Measurements from ENCODE around the gene RAB7B.
A peak's percentile ranks its signal among the peaks of the same experiment; 100 is the strongest.

Gene RAB7B

GRCh38 chr1:205938682-205939081, 64.5 kb downstream of the RAB7B start:
- peak overlapping the region; percentile 79 for H3K4me2 ChIP-seq (ENCODE audit: low read length)
- no peaks in the 10 kb centered on the region for H4K20me1 ChIP-seq (ENCODE audit: insufficient read depth, low read length)
- no peak overlapping the region for H3K4me3 ChIP-seq (ENCODE audit: low read length)
- peaks cover 12% of the 10 kb centered on the region for H3K27me3 ChIP-seq (ENCODE audit: low read depth, low read length)
- H3K9me3 ChIP-seq (ENCODE audit: insufficient read depth, low read length) = no peaks in the 10 kb centered on the region
- H2AFZ ChIP-seq (ENCODE audit: low read depth, low read length) = no peak overlapping the region
- H3K79me2 ChIP-seq (ENCODE audit: low read length) = no peaks in the 10 kb centered on the region
- peak overlapping the region; percentile 30; the same call in 1 of the 2 replicates for H3K9ac ChIP-seq (ENCODE audit: low read length)
- no peak for TF ChIP-seq EZH2phosphoT487 (IDR thresholded peaks at IDR 0.05; ENCODE audit: low read depth)
- TF ChIP-seq CTCF (IDR thresholded peaks at IDR 0.05; ENCODE audit: low read depth, low read length) = no peak
- H3K4me1 ChIP-seq (ENCODE audit: low read length) = peaks cover 69% of the 10 kb centered on the region
- peak overlapping the region; percentile 97 for H3K27ac ChIP-seq (ENCODE audit: low read length)
- no peaks in the 10 kb centered on the region for H3K36me3 ChIP-seq (replicated peaks; ENCODE audit: low read depth, low read length)

DNA sequence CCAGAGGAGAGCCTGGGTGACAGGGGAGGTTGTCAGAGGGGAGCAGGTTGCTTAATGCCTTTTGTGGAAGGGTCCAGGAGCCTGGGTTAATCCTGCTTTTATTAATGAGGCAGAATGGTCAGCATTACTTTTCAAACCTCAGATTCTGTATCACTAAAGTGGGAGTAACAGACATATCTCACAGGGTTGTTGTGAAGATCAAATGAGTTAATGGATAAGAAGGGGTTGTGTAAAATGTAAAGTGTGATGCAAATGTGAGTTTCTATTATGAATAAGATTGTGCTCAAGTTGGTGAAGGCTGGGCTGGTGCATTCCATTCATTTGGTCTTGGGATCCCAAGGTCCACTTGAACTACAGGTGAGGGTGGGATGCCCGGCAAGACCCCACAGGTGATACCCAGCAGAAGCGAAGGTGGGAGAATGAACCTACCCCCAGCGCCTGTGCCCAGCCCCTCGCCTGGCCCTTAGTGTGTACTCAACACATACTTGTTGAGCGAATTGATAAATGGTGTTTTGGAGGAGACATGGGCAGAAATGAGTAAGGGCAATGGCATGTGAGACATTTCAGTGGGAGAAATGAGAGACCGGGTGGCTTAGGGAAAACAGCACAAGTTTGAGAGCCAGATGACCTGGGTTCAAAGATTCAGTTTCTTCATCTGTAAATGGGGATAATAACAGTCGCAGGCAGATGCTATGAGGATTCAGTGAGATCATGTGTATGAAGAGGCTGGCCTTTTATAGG, 66.2 kb downstream of the RAB7B start:
- Histone ChIP-seq H3K36me3 (replicated peaks; ENCODE audit: low read depth, low read length) (no peaks in the 10 kb centered on the region), H2AFZ (ENCODE audit: low read depth, low read length) (no peak overlapping the region)
- TF ChIP-seq EZH2phosphoT487 (IDR thresholded peaks at IDR 0.05; ENCODE audit: low read depth) (peak; percentile 56; the same call in 1 of the 2 replicates), CTCF (IDR thresholded peaks at IDR 0.05; ENCODE audit: low read depth, low read length) (no peak)

GRCh38 chr1:205936311-205936710, 66.9 kb downstream of the RAB7B start:
- TF ChIP-seq CTCF (IDR thresholded peaks at IDR 0.05; ENCODE audit: low read depth, low read length) (no peak), EZH2phosphoT487 (IDR thresholded peaks at IDR 0.05; ENCODE audit: low read depth) (no peak)
- H2AFZ ChIP-seq (ENCODE audit: low read depth, low read length) = no peak overlapping the region
- H3K9me3 ChIP-seq (ENCODE audit: insufficient read depth, low read length) = no peaks in the 10 kb centered on the region
- H3K4me3 ChIP-seq (ENCODE audit: low read length) = peak overlapping the region; percentile 62
- H3K36me3 ChIP-seq (replicated peaks; ENCODE audit: low read depth, low read length) = no peaks in the 10 kb centered on the region
- peak overlapping the region; percentile 97 for H3K27ac ChIP-seq (ENCODE audit: low read length)
- H3K9ac ChIP-seq (ENCODE audit: low read length) = peak overlapping the region; percentile 87
- H3K4me1 ChIP-seq (ENCODE audit: low read length) = peaks cover 69% of the 10 kb centered on the region
- H3K27me3 ChIP-seq (ENCODE audit: low read depth, low read length) = peaks cover 8% of the 10 kb centered on the region
- no peaks in the 10 kb centered on the region for H4K20me1 ChIP-seq (ENCODE audit: insufficient read depth, low read length)
- no peaks in the 10 kb centered on the region for H3K79me2 ChIP-seq (ENCODE audit: low read length)
- peak overlapping the region; percentile 79 for H3K4me2 ChIP-seq (ENCODE audit: low read length)

More for the DNA sequence above, 66.2 kb downstream of the RAB7B start:
- Histone ChIP-seq H3K9me3 (ENCODE audit: insufficient read depth, low read length) (no peaks in the 10 kb centered on the region), H3K4me3 (ENCODE audit: low read length) (peak overlapping the region; percentile 62), H3K27me3 (ENCODE audit: low read depth, low read length) (peaks cover 8% of the 10 kb centered on the region), H3K79me2 (ENCODE audit: low read length) (no peaks in the 10 kb centered on the region), H4K20me1 (ENCODE audit: insufficient read depth, low read length) (no peaks in the 10 kb centered on the region), H3K9ac (ENCODE audit: low read length) (peak overlapping the region; percentile 87), H3K27ac (ENCODE audit: low read length) (peak overlapping the region; percentile 97), H3K4me2 (ENCODE audit: low read length) (peak overlapping the region; percentile 79), H3K4me1 (ENCODE audit: low read length) (peaks cover 69% of the 10 kb centered on the region)

DNA sequence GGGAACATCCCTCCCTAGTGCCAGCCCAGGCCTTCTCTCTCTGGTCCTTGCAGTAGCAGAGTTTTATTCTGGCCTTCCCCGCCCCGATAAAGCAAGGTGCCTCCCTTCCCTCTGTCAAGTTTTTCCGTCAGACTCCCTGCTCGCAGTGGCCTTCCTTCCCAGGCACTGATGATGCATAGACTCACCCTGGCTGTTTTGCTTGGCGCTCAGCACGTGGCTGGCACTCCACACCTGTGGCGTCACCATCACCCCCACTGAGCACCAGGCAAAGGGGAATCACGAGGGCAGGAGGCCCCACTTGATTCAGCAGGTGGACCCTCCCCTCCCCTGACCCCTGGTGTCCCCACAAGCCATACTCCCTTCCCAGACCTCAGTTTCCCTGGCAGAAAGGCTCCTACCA, 67.3 kb downstream of the RAB7B start:
- Histone ChIP-seq H3K4me2 (ENCODE audit: low read length) (peak overlapping the region; percentile 79), H4K20me1 (ENCODE audit: insufficient read depth, low read length) (no peaks in the 10 kb centered on the region), H3K36me3 (replicated peaks; ENCODE audit: low read depth, low read length) (no peaks in the 10 kb centered on the region), H2AFZ (ENCODE audit: low read depth, low read length) (no peak overlapping the region), H3K27ac (ENCODE audit: low read length) (peak overlapping the region; percentile 97), H3K4me1 (ENCODE audit: low read length) (peaks cover 69% of the 10 kb centered on the region), H3K27me3 (ENCODE audit: low read depth, low read length) (peaks cover 9% of the 10 kb centered on the region), H3K9me3 (ENCODE audit: insufficient read depth, low read length) (no peaks in the 10 kb centered on the region), H3K79me2 (ENCODE audit: low read length) (no peaks in the 10 kb centered on the region), H3K4me3 (ENCODE audit: low read length) (peak overlapping the region; percentile 62; the same call in 1 of the 2 replicates), H3K9ac (ENCODE audit: low read length) (peak overlapping the region; percentile 87)
- TF ChIP-seq EZH2phosphoT487 (IDR thresholded peaks at IDR 0.05; ENCODE audit: low read depth) (no peak), CTCF (IDR thresholded peaks at IDR 0.05; ENCODE audit: low read depth, low read length) (no peak)

Data from OCI-LY3 (cell line).